GM18873 (cell line): ENCODE measurements around the gene NPC1.
"Not testable (repeated sequence)": the region's sequence is repeated elsewhere in the genome, so short reads cannot be mapped to it uniquely, and the experiment has no call there.

ENCODE experiments used
- ATAC-seq: cut with Tn5 transposase; IDR thresholded peaks from one replicate; pipeline ENCODE4 v1.9.1; 2021; ENCODE audit warnings: mild to moderate bottlenecking, moderate library complexity, moderate number of reproducible peaks; ENCODE audit not compliant: unreplicated experiment, low FRiP score

NPC1 gene

DNA sequence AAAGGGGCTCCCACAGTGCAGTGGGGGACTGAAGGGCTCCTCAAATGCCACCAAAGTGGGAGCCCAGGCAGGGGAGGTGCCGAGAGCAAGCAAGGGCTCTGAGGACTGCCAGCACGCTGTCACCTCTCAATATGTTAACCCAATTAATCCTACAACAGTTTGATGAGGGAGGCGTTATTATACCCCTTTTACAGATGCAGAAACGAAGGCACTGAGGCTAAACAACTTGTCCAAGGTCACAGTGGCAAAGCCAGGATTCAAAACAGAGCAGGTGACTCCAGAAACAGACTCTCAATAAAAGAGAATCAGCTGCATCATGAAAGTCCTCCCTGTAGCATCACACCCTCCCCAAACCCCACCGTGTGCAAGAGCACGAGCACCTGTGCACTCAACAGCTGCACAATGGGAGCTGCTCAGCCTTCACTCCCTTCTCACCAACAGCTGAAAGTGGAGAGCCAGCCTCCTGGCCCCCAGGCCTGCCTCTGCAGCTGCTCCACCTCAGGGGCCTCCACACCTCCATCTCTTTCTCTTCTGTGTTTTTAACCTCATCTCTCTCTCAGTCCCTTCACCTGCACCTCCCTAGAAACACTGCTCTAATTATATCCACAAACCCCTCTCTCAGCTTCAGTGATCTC, 8.1 kb downstream of the NPC1 start:
- no peak for ATAC-seq

DNA sequence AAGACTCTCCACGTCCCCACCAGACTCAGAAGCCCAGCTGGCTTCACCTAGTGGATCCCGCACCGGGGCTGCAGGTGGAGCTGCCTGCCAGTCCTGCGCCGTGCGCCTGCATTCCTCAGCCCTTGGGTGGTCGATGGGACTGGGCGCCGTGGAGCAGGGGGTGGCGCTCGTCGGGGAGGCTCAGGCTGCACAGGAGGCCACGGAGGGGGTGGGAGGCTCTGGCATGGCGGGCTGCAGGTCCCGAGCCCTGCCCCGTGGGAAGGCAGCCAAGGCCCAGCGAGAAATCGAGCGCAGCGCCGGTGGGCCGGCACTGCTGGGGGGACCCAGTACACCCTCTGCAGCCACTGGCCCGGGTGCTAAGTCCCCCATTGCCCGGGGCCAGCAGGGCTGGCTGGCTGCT, 8.8 kb downstream of the NPC1 start:
- ATAC-seq, result not testable (repeated sequence)

DNA sequence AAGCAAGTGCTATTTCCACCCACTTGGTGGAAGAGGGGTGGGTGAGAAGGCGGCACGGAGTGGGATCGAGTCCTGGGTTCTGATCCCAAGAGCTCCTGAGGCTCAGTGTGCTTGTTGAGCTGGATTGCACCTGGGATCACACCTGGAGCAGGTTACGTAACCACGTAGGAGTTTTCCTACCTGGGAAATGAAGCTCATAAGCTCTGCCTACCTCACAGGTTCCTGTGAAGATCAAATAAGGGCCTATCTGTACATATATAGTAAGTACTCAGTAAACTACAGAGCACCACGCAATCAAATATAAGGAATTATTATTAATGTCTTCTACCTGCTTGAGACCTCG, 11.0 kb downstream of the NPC1 start:
- ATAC-seq, result no peak

DNA sequence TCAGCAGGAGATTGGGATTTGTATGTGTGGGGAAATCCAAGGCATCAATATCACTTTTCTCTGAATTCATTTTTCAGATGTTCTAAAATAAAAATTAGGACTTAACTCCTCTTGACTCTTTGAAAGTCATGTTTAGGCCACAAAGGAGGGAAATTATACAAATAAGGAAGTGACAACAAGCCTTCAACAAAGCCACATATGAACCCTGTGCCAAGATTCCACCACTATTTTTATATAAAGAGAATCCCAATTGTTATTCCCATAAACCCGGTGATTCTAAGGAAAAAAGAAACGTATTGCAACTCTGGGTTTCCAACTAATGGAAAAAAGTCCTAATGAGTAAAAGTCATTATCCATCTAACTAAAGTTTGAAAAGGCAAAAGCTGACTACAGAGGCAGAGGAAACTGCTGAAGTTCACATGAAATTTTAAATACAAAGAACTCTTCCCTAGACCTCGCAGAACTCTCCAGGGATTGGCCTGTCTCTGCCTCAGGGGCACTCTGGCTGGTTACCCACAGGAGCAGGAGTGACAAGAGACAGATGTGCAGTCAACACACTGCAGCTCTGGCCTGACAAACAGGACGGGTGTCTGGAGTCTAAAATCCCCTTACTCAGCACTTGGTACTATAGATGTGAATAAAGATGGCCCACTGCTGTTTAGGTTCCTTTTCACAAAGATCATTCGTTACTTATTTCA, 11.5 kb downstream of the NPC1 start:
- no peak for ATAC-seq

DNA sequence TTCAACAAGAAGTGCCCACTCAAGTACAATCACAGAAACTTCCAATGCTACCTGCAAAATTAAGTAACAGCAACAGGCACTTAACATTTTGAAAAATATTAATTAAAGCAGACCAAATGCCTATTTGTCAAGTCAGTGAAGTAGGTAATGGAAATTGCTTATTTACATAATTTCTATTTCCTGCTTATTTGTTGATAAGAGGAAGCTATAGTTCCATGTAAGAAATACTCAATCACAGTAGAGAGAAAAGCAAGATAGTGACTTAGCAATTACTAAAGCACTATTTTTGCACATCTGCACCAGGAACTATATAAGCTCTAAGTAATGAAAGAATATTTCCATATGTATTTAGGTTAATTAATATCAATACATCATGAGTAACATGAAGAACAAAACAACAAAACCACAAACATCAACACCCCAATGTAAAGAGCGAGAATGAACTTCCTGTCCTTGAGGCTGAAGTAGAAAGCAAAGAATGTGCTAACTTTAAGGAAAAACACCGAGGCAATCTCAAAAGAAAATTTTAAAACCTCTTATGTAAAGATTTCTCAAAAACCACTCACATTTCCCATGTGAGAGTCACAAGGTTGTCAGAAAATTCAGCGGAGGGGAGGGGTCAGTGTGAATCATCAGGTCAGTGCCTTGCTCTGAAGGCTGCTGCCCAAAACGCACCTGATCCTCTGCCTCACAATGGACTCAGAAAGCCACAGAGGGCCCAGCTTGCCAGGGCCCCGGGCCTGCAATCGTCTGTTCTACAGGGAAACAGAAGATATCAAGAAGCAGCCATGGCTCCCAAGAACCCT, 12.5 kb downstream of the NPC1 start:
- ATAC-seq, result no peak

DNA sequence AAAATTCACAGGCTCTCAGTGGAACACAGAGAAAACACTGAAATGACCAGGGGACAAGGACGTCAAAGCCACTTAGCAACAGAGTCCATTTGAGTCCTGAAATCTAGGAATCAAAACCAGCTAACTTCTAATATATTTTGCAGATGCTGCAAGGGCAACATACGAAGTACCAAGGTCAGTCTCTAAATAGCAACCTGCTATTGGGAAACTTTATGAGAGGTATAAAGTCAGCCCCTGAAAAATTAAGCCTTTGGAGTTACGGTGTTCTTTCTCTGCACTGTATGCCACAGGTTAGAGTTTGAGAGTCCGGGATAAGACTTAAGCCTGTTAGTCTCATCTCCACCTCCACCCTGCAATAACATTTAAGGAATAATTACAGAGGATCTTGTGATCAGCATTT, 13.3 kb downstream of the NPC1 start:
- no peak for ATAC-seq

DNA sequence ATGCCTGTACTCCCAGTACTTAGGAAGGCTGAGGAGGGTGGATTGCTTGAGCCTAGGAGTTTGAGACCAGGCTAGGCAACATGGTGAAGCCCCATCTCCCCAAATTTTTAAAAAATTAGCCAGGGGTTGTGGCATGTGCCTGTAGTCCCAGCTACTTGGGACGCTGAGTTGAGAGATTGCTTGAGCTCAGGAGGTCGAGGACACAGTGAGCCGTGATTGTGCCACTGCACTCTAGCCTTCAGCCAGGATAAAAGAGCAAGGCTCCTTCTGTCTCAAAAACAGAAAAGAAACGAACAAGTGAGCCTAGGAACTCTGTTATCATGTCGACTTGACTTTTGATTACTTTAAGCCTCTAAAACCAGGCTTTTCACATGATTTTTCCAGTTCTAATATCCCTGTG, 13.7 kb downstream of the NPC1 start:
- no peak for ATAC-seq

DNA sequence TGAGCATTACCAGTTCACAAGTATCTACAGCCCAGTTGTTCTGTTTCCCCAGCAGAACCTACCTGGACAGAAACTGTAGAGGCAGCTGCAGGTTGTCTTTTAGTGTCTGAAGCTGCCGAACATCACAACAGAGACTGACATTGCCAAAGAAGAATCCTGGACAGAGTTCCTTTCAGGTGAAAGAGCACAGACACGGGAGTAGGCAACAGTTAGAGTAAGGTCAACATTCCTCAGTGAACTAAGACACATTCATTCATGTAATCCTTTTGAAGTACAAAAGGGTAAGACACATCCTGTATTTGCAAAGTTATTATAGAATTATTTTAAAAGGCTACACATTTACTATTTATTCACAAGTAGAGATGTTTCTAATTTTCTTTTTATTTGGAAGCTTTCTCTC, 14.3 kb downstream of the NPC1 start:
- ATAC-seq, result no peak

DNA sequence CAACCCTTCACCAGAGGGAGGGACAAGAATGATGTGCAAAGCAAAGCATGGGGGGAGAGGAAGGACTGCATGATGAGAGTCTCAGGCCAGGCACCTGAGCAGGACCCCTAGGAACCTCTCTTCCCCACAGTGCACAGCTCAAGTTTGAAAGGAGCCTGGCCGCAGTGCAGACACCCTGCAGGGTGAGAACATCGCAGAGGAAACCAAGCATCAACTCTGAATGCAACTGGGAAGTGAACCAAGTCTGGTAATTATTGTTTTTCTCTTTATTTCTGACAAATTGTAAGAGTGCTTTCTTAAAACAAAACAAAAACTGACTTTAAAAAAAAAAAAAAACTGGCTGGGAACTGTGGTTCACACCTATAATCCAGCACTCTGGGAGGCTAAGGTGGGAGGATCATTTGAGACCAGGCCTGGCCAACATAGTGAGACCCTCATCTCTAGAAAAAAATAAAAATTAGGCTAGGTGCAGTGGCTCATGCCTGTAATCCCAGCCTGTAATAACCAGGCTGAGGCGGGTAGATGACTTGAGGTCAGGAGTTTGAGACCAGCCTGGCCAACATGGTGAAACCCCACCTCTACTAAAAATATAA, 15.3 kb downstream of the NPC1 start:
- ATAC-seq, result no peak

DNA sequence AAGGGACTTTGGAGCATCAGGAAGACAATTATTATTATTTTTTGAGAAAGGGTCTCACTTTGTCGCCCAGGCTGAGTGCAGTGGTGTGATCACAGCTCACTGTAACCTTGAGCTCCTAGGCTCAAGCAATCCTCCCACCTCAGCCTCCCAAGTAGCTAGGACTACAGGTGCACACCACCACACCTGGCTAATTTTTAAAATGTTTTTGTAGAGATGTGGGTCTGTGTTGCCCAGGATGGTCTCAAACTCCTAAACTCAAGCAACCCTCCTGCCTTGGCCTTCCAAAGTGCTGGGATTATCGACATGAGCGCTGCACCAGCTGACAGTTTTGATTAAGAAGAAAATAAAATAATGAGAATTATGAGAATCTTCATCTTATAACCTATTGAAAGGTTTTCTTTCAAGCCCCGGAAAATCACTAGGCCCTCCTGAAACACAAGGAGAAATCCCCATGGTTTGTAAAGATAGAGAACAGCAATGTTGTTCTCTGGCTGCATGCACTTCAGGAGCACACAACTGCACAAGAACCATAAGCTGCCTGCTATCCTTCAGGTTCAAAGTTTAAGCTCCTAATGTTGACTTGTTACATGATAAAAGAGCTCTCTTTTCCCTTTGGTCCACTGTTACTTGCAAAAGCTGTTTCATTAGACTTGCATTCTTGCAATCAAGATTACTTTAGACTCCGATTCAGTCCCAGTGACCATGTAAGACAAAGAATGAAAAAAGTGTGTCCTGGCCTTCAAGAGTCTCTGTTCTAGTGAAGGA, 16.8 kb downstream of the NPC1 start:
- ATAC-seq, result no peak

DNA sequence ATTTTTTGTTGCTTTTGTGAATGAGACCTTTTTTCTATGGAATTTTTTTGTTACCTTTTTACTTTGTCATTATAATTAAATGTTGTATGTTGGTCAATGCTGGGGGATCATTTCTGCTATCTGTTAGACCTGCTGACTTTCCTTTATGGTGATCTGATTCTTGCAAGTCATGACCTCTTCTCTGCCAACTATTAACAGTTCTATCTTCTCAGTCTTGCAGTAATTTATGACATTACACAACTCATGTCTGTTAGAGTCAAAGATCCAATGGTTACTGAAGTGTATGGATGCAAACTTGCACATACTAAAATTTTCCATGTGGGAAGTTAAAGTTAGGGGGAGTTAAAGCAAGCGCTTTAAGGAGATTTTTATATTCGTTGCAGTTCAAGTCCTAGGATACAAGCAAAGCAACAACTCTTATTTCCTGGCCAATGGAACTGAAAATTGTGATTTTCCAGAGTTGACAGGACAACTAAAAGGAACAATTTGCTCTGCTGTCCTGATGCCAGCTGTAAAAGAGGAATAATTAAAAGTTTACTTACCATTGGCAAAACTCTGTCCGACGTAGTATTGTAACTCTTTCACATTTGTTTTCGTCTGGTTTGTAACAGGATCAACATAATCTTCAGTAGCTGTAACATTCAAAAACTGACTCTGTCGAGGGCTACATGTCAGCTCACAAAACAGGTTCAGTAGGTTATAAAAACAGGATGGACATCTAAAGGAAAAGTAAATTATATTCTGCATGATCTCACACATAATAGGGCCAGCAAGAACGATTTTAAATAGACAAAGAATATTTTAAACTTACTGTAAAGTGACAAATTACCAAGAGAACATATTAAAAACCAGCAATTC, 17.8 kb downstream of the NPC1 start:
- ATAC-seq, result no peak

DNA sequence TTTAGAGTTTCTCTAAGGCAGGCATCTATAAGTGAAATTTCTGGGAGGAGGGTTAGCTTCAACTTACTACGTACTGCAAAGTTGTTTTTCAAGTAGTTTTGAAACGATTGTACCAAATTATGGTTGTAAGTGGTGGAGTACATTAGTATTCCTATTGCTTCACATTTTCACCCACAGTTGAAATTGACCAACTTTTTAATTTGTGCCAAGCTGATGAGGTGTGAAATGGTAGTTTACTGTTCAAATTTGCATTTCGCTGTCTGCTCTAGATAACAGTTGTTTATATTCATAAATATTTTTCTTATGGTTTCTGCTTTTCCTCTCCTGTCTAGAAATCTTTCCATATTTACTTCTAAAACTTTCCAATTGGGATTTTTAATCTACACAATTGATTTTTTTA, 18.6 kb downstream of the NPC1 start:
- no peak for ATAC-seq

DNA sequence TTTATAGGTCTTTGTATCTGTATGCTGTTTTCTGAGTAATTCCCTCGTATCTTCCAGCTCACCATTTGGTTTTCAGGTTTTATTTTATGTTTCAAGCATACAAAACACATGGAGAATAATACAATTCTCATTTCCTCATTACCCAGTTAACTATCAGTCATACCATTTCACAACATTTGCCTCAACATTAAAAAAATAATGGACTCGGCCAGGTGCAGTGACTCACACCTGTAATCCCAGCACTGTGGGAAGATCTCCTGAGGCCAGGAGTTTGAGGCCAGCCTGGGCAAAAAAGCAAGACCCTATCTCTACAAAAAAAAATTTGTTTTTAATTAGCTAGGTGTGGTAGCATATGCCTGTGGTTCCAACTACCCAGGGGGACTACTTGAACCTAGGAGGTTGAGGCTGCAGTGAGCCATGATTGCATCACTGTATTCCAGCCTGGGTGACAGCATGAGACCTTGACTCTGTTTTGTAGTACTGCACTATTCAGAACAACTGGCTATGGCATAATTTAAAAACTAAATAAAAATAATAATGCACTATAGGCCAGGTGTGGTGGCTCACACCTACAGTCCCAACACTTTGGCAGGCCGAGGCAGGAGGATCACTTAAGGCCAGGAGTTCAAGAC, 20.3 kb downstream of the NPC1 start:
- ATAC-seq, result no peak

DNA sequence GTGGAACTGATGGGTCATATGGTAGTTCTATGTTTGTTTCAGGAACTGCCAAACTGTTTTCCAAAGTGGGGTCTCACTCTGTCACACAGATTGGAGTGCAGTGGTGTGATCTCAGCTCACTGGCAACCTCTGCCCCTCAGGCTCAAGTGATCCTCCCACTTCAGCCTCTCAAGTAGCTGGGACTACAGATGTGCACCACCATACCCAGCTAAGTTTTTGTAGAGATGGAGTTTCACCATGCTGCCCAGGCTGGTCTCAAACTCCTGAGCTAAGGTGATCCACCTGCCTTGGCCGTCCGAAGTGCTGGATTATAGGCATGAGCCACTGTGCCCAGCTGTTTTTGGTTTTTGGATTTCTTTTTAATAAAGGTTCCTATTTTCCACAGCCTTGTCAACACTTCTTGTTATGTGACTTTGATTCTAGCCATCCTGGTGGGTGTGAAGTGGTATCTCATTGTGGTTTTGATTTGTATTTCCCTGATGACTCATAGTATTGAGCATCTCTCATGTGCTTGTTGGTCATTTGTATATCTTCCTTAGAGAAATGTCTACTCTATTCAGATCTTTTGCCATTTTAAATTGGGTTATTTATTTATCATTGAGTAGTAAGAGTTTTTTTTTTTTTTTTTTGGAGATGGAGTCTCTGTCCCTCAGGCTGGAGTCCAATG, 22.8 kb downstream of the NPC1 start:
- ATAC-seq, result no peak

DNA sequence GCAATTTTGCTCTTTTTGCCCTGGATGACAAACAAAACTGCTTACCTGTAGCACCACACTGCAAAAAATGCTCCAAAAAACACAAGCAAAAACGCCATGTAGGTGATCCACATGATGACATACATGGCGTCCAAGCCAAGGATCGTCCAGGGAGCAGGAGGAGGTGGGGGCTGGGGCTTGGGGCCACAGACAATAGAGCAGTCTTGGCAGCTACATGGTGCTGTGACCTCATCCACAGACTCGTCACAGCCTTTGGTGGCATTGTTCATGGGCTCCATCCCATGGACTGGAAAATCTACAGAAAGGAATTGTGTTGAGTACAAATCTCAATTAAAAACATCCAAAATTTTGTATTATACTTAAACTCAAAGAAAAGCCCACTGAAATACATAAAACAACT, 26.1 kb downstream of the NPC1 start:
- no peak for ATAC-seq

DNA sequence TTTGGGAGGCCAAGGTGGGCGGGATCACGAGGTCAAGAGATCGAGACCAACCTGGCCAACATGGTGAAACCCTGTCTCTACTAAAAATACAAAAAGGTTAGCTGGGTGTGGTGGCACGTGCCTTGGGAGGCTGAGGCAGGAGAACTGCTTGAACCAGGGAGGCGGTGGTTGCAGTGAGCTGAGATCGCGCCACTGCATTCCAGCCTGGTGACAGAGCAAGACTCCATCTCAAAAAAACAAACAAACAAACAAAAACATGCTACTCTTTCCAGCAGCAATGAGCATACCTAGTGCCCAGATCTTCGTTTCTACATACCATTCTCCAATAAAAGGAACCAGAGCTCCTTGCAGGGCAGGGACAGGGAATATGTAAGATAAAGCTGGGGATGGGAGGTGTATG, 28.8 kb downstream of the NPC1 start:
- ATAC-seq, result not testable (repeated sequence)

DNA sequence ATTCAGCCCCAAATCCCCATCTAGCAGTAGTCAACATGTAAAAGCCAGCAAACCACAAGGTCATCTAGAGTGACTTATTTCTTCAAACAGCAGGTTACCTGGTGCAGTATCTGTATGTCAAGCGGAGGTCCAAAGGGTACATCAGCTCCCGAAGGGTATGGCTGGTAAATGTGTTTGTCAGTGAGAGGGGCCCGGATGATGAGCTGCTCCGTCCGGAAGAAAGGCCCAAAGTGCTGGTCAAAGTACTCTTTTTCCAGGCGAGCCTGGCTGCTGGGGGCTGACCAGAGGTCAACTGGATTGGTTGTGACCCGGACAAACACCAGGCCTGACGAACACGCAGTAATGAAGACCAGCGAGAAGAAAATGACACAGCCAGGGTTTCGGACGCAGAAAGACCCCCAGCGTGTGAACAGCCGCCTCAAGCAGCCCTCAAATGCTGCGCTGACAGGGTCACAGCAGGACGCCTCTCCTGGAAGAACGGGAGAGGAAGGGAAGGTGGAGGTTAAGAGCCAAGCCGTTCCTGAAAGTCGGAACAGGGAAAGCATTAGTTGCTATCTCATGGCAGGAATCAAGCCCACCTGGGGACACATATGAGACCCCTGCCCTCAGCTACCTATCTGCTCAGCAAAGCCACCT, 30.0 kb downstream of the NPC1 start:
- no peak for ATAC-seq

DNA sequence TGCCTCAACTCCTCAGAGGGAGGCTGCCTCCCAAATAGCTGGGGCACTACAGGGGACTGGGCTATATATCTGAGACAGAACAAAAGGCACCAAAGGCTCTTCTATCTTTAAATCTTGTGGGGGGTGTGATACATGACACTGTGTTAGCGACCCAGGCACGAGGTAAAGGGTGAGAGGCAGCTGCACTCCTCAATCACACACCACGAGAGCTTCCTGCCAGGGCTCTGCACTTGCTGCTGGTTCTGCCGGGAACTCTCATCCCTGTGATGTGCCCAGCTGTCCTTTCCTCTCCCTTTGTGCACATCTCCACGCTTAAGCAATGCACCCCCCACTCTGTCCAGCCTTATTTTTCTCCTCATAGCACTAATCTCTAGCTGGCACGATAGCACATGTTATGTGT, 32.4 kb downstream of the NPC1 start:
- no peak for ATAC-seq
